ENCODE measurements around the gene F13A1.

Gene F13A1

GRCh38 chr6:6239598-6240581 lies 80.6 kb downstream of the F13A1 start:
- DNase-seq, result no peak

GRCh38 chr6:6236730-6237469 lies 83.6 kb downstream of the F13A1 start:
- DNase-seq, result no peak

- DNase-seq, result no peak
Measured at GRCh38 chr6:6235786-6236185, 84.7 kb downstream of the F13A1 start.

GRCh38 chr6:6234963-6235362 lies 85.5 kb downstream of the F13A1 start:
- DNase-seq, result no peak

- DNase-seq, result no peak
Measured at GRCh38 chr6:6230286-6230685, 90.2 kb downstream of the F13A1 start.

GRCh38 chr6:6227896-6228295 lies 92.6 kb downstream of the F13A1 start:
- no peak for DNase-seq

- DNase-seq, result no peak
Measured at GRCh38 chr6:6225885-6226529, 94.5 kb downstream of the F13A1 start.

- no peak for DNase-seq
Measured at GRCh38 chr6:6224933-6225486, 95.5 kb downstream of the F13A1 start.

- no peak for DNase-seq
Measured at GRCh38 chr6:6221787-6222535, 98.5 kb downstream of the F13A1 start.

GRCh38 chr6:6220718-6221117 lies 99.7 kb downstream of the F13A1 start:
- DNase-seq, result no peak

- no peak for DNase-seq
Measured at GRCh38 chr6:6219716-6220115, 100.7 kb downstream of the F13A1 start.

GRCh38 chr6:6218759-6219085 lies 101.7 kb downstream of the F13A1 start:
- DNase-seq, result no peak

- DNase-seq, result no peak
Measured at GRCh38 chr6:6217855-6218758, 102.4 kb downstream of the F13A1 start.

GRCh38 chr6:6210994-6211393 lies 109.5 kb downstream of the F13A1 start:
- no peak for DNase-seq

GRCh38 chr6:6202886-6203285 lies 117.6 kb downstream of the F13A1 start:
- DNase-seq, result no peak

- no peak for DNase-seq
Measured at GRCh38 chr6:6201200-6201599, 119.3 kb downstream of the F13A1 start.

- DNase-seq, result no peak
Measured at GRCh38 chr6:6199678-6200077, 120.8 kb downstream of the F13A1 start.

GRCh38 chr6:6196762-6197161 lies 123.7 kb downstream of the F13A1 start:
- DNase-seq, result no peak

GRCh38 chr6:6195080-6195479 lies 125.4 kb downstream of the F13A1 start:
- DNase-seq, result no peak

GRCh38 chr6:6193221-6193745 lies 127.2 kb downstream of the F13A1 start:
- no peak for DNase-seq

- DNase-seq, result no peak
Measured at GRCh38 chr6:6191909-6192308, 128.6 kb downstream of the F13A1 start.

All from DMS79 (cell line).